T-cell (primary cell): ENCODE data around the gene CHD2. TPM values are rescaled to one million over a fixed set of nuclear protein-coding genes. Genes with fewer than 3 reads are reported as not detected.

ENCODE experiments used
- ATAC-seq, 4 experiments: fragments of 200-7000 bp in 3 of 4; fragments of 150-1000 bp in 1 of 4; cut with Tn5 transposase; replicated peaks in 1 of 4; 1 replicate in 3 of 4; 2 replicates in 1 of 4; pipeline ENCODE4 v1.10.0; 2021; ENCODE audit warnings: moderate library complexity in 3 of 4, mild to moderate bottlenecking in 2 of 4, moderate number of reproducible peaks in 1 of 4
- CTCF ChIA-PET, 2 donors: fragments of 300-600 bp; sonication (Branson Sonifier 250); formaldehyde crosslinking; loops; one replicate each; lab custom pipeline; 2022; ENCODE audit warnings: antibody characterized with exemption in 2 of 2; lab: Charles Lee
- POLR2A ChIA-PET, 2 donors: fragments of 300-600 bp; sonication (Branson Sonifier 250); formaldehyde crosslinking; loops; one replicate each; lab custom pipeline; 2022; ENCODE audit warnings: antibody characterized with exemption in 2 of 2; lab: Charles Lee
- DNase-seq, 35 experiments: peaks; one replicate each; pipeline versions ENCODE4 v3.0.0 to v3.0.0-alpha.2; 2013 to 2023
- H3K27ac ChIP-seq: one replicate; pipeline ENCODE4 v1.5.1; 2013; ENCODE audit warnings: low read length
- H3K27me3 ChIP-seq, 2 experiments: replicated peaks in 1 of 2; 1 replicate in 1 of 2; 2 replicates in 1 of 2; pipeline versions ENCODE4 v1.6.1 to v1.7.0; 2013; ENCODE audit warnings: low read length in 1 of 2, mixed read lengths in 1 of 2; ENCODE audit not compliant: control insufficient read depth in 2 of 2, insufficient read depth in 2 of 2; ENCODE audit errors: extremely low read depth in 1 of 2
- H3K36me3 ChIP-seq, 2 donors: 1 replicate in 1 of 2; 2 replicates in 1 of 2; pipeline versions ENCODE4 v1.6.1 to v1.7.0; 2013; ENCODE audit warnings: low read length in 1 of 2; ENCODE audit not compliant: control insufficient read depth in 2 of 2, insufficient read depth in 1 of 2; ENCODE audit errors: extremely low read depth in 1 of 2
- H3K4me1 ChIP-seq, 2 experiments: 1 replicate in 1 of 2; 2 replicates in 1 of 2; pipeline versions ENCODE4 v1.6.1 to v1.7.0; 2013; ENCODE audit warnings: low read length in 2 of 2, mixed read lengths in 1 of 2; ENCODE audit not compliant: insufficient read depth in 2 of 2, control insufficient read depth in 1 of 2; ENCODE audit errors: extremely low read depth in 1 of 2
- H3K4me3 ChIP-seq, 2 donors: 1 replicate in 1 of 2; 2 replicates in 1 of 2; pipeline versions ENCODE4 v1.5.1 to v1.7.0; 2013; ENCODE audit warnings: mild to moderate bottlenecking in 2 of 2, low read length in 1 of 2, moderate library complexity in 1 of 2; ENCODE audit not compliant: control insufficient read depth in 1 of 2; ENCODE audit errors: extremely low read depth in 1 of 2
- H3K9me3 ChIP-seq: 2 replicates; pipeline ENCODE4 v1.7.0; 2013
- H3K27ac Mint-ChIP-seq, 2 donors: one replicate each; pipeline ENCODE4 v1.8.0; 2020 to 2021; ENCODE audit warnings: mild to moderate bottlenecking in 2 of 2, mixed read lengths in 2 of 2
- H3K27me3 Mint-ChIP-seq, 2 donors: one replicate each; pipeline ENCODE4 v1.8.0; 2021 to 2022; ENCODE audit warnings: mixed read lengths in 2 of 2
- H3K36me3 Mint-ChIP-seq: one replicate; pipeline ENCODE4 v1.8.0; 2021; ENCODE audit warnings: mixed read lengths
- H3K4me1 Mint-ChIP-seq, 3 donors: one replicate each; pipeline ENCODE4 v1.8.0; 2020 to 2022; ENCODE audit warnings: mixed read lengths in 3 of 3, mild to moderate bottlenecking in 1 of 3
- H3K4me3 Mint-ChIP-seq, 3 donors: one replicate each; pipeline ENCODE4 v1.8.0; 2020 to 2022; ENCODE audit warnings: mild to moderate bottlenecking in 3 of 3, mixed read lengths in 3 of 3, moderate library complexity in 3 of 3
- H3K9me3 Mint-ChIP-seq, 3 donors: one replicate each; pipeline ENCODE4 v1.8.0; 2020 to 2022; ENCODE audit warnings: mixed read lengths in 3 of 3
- WGBS: methylation state at CpG from one replicate; pipeline ENCODE4 v1.1.5; 2013; ENCODE audit warnings: missing lambda C conversion rate; ENCODE audit not compliant: insufficient coverage; 5-methylcytosine and 5-hydroxymethylcytosine counted together
- total RNA-seq, 35 experiments: library from RNA in 6 of 35; stranded (reverse) in 6 of 35; fragments of 120-200 nt in 1 of 35; gene quantifications; one replicate each; pipeline versions ENCODE4 v1.2.1 to v1.2.4 and lab custom pipeline; 2013 to 2026

The CHD2 gene
- total RNA-seq, 5 donors from 2014 or later (not counting 1 experiment from before 2014, with no cell fraction given): 231 to 506 (median 266) TPM

DNA sequence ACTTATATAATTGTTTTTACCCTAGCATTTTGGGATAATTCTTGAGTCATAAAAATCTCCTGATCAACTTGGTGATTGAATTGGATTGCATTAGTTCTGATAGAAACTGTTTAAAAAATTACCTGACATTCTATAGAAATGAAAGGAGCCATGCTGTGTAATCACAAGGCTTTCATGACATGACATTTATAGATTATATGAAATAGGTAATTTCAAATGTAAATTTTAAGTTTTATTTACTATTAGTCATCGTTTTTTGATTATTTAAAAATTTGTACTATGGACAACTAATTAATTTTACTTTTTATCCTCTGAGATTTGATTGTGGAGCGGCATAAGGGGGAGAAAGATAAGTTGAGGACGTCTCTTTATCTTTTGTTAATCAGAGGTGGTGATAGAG is 12.3 kb upstream of the CHD2 start:
- Histone ChIP-seq H3K9me3 (no peaks in the 10 kb centered on the region), H3K27me3 (no peaks in the 10 kb centered on the region), H3K4me3 (no peak overlapping the region), H3K4me1 (peaks cover 23 to 61% of the 10 kb centered on the region in 2 experiments), H3K27ac (peak overlapping the region; percentile 84), H3K36me3 (peaks cover 0 to 55% of the 10 kb centered on the region in 2 donors)
- no CpG with 5 or more reads among the region's 3 CpGs for WGBS
- ATAC-seq (no peak), DNase-seq (no peak)
- Mint-ChIP-seq H3K27me3 (no peaks in the 10 kb centered on the region), H3K36me3 (peaks cover 76% of the 10 kb centered on the region), H3K9me3 (no peaks in the 10 kb centered on the region), H3K27ac (peak overlapping the region; percentile 70 to 71), H3K4me3 (peak overlapping the region; percentile 61 to 93 (median 67)), H3K4me1 (peaks cover 62 to 81% (median 65%) of the 10 kb centered on the region in 3 donors)
- ChIA-PET CTCF (interaction anchor here (1.0 to 6.7 kb wide), 4 partner anchors 12 to 78 kb away, joined by 3 to 59 read pairs (median 22); partner anchors contain the start of gene CHD2 (in 2 of the 2)), POLR2A (interaction anchor here (0.6 to 8.5 kb wide), 5 partner anchors 7 to 77 kb away, joined by 3 to 372 read pairs (median 7); partner anchors contain the start of gene CHD2 (in 1 of the 2))

DNA sequence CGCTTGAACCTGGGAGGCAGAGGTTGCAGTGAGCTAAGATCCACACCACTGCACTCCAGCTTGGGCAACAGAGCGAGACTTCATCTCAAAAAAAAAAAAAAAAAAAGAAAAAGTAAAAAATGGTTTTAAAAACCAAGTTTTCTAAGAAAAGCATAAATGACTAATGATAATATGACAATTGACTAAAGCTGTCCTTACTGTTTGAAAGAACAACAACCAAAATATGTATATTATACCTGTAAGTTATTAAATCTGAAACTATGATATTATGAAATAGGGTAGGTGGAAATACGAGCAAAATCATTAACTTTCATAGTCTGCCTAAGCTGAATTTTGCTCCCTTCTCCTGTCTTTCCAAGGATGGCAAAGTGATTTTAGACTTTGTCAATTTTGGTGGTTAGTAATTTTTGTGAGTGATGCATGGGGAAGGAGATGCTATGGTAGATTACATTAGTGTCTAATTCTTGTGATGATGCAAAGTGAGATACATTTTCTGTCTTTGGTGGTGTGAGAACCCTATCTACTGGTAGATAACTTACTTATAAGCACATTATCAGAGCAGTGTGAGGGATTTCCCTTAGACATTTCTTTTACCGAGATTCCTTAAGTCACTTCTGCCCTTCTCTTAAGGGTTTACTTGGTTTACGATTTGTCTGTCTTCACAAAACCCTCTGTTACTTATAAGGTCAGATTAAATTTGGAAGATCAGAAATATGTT is 10.6 kb upstream of the CHD2 start:
- ATAC-seq (peak; percentile 7 to 34 (median 22)), DNase-seq (peak in 1 of 35 experiments; percentile 42)
- H3K27ac ChIP-seq: peak overlapping the region; percentile 84
- H3K9me3 ChIP-seq: no peaks in the 10 kb centered on the region
- Mint-ChIP-seq H3K36me3 (peaks cover 77% of the 10 kb centered on the region), H3K4me3 (peak overlapping the region; percentile 65 to 93 (median 73)), H3K4me1 (peaks cover 77 to 88% (median 79%) of the 10 kb centered on the region in 3 donors), H3K27ac (peak overlapping the region; percentile 83 to 84), H3K9me3 (no peaks in the 10 kb centered on the region), H3K27me3 (no peaks in the 10 kb centered on the region)
- no peaks in the 10 kb centered on the region for H3K27me3 ChIP-seq
- CTCF ChIA-PET: interaction anchor here in 1 of 2 donors (0.6 to 5.3 kb wide), 5 partner anchors 10 to 92 kb away, joined by 3 to 38 read pairs (median 3); partner anchors contain the start of gene CHD2
- no CpG with 5 or more reads among the region's 5 CpGs for WGBS
- H3K36me3 ChIP-seq: peaks cover 0 to 72% of the 10 kb centered on the region in 2 donors
- H3K4me3 ChIP-seq: peak overlapping the region in 1 of 2 donors; percentile 7
- POLR2A ChIA-PET: interaction anchor here (0.6 to 8.5 kb wide), 11 partner anchors 8 to 79 kb away, joined by 3 to 372 read pairs (median 6); partner anchors contain the start of gene CHD2 (in 1 of the 2)
- peaks cover 32 to 70% of the 10 kb centered on the region in 2 experiments for H3K4me1 ChIP-seq

DNA sequence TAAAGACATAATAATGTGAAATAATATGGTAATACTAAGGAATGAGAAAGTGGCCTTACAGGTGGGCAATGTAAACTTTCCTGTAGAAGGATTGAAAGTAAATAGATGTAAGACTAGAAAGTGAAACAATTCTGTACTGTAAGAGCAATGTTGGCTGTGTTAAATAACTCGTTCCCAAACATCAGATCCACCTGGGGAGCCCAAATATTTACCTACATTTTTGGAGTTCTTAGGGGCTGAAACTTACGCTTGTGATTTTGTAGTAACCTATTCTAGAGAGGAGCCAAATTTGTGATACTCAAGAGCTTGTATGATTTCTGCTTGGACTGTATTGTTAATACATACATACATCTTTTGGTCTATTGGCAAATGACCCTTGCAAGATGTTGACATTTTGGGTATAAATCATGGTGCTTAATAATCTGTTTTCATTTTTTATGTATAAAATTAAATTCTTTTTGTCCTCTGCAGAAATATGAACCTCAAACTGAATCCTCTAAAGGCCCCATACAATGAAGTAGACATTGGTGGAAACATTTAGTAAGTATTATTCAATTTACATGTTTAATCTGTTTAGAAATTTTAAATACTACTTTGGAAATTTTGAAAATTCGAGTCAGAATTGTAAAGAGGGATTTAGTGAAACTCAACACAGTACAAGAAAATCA is 8.5 kb upstream of the CHD2 start:
- Histone ChIP-seq H3K4me3 (no peak overlapping the region), H3K27ac (peak overlapping the region; percentile 56), H3K4me1 (peaks cover 36 to 76% of the 10 kb centered on the region in 2 experiments), H3K9me3 (no peaks in the 10 kb centered on the region), H3K36me3 (peaks cover 0 to 80% of the 10 kb centered on the region in 2 donors), H3K27me3 (no peaks in the 10 kb centered on the region)
- no peak for ATAC-seq
- H3K4me3 Mint-ChIP-seq: peak overlapping the region; percentile 59 to 93 (median 65)
- peak overlapping the region; percentile 84 to 88 for H3K27ac Mint-ChIP-seq
- H3K27me3 Mint-ChIP-seq: no peaks in the 10 kb centered on the region
- H3K4me1 Mint-ChIP-seq: peaks cover 81 to 88% (median 83%) of the 10 kb centered on the region in 3 donors
- peaks cover 71% of the 10 kb centered on the region for H3K36me3 Mint-ChIP-seq
- ChIA-PET POLR2A (interaction anchor here (0.5 to 2.0 kb wide), 5 partner anchors 8 to 24 kb away, joined by 3 to 5 read pairs (median 4); partner anchors contain the start of gene CHD2 (in 1 of the 2)), CTCF (interaction anchor here in 1 of 2 donors (1.1 to 1.2 kb wide), 2 partner anchors 8 to 26 kb away, joined by 3 to 4 read pairs; partner anchors contain the start of gene CHD2)
- no CpG with 5 or more reads among the region's 3 CpGs for WGBS
- H3K9me3 Mint-ChIP-seq: no peaks in the 10 kb centered on the region
- DNase-seq: peak in 1 of 35 experiments; percentile 16

- H3K4me1 Mint-ChIP-seq: peaks cover 81 to 88% (median 83%) of the 10 kb centered on the region in 3 donors
- no peaks in the 10 kb centered on the region for H3K27me3 Mint-ChIP-seq
- peak overlapping the region; percentile 56 for H3K27ac ChIP-seq
- H3K27ac Mint-ChIP-seq: peak overlapping the region in 1 of 2 donors; percentile 36
- 70% methylated on average over 2 of the region's 3 CpGs for WGBS
- peak in 1 of 35 experiments; percentile 9 for DNase-seq
- peaks cover 71% of the 10 kb centered on the region for H3K36me3 Mint-ChIP-seq
- H3K9me3 Mint-ChIP-seq: no peaks in the 10 kb centered on the region
- peaks cover 36 to 75% of the 10 kb centered on the region in 2 experiments for H3K4me1 ChIP-seq
- no peaks in the 10 kb centered on the region for H3K27me3 ChIP-seq
- H3K9me3 ChIP-seq: no peaks in the 10 kb centered on the region
- H3K36me3 ChIP-seq: peaks cover 0 to 75% of the 10 kb centered on the region in 2 donors
- H3K4me3 ChIP-seq: no peak overlapping the region
- peak overlapping the region in 2 of 3 donors; percentile 25 to 74 for H3K4me3 Mint-ChIP-seq
- POLR2A ChIA-PET: interaction anchor here (0.7 to 2.0 kb wide), 3 partner anchors 8 to 10 kb away, joined by 4 to 9 read pairs (median 5); partner anchors contain the start of gene CHD2 (in 1 of the 2)
- CTCF ChIA-PET: interaction anchor here in 1 of 2 donors (1.2 to 1.6 kb wide), 2 partner anchors 26 to 33 kb away, joined by 3 read pairs; no protein-coding TSS in a partner anchor
- ATAC-seq: no peak
These were observed 7.9 kb upstream of the CHD2 start for GRCh38 chr15:92892201-92892555.

- DNase-seq (peak in 1 of 35 experiments; percentile 1), ATAC-seq (no peak)
- Histone ChIP-seq H3K4me3 (no peak overlapping the region), H3K27ac (peak overlapping the region; percentile 9), H3K4me1 (peaks cover 36 to 71% of the 10 kb centered on the region in 2 experiments), H3K9me3 (no peaks in the 10 kb centered on the region), H3K36me3 (peaks cover 0 to 76% of the 10 kb centered on the region in 2 donors), H3K27me3 (no peaks in the 10 kb centered on the region)
- Mint-ChIP-seq H3K4me1 (peaks cover 82 to 88% (median 82%) of the 10 kb centered on the region in 3 donors), H3K27me3 (no peaks in the 10 kb centered on the region), H3K4me3 (peak overlapping the region in 2 of 3 donors; percentile 35 to 74), H3K27ac (peak overlapping the region; percentile 82 to 92), H3K36me3 (peaks cover 74% of the 10 kb centered on the region), H3K9me3 (no peaks in the 10 kb centered on the region)
- ChIA-PET POLR2A (interaction anchor here (0.9 to 5.6 kb wide), 4 partner anchors 8 to 11 kb away, joined by 3 to 26 read pairs (median 8); no protein-coding TSS in a partner anchor), CTCF (interaction anchor here in 1 of 2 donors (0.6 to 1.6 kb wide), 4 partner anchors 11 to 84 kb away, joined by 3 to 6 read pairs (median 3); no protein-coding TSS in a partner anchor)
- WGBS: no CpG with 5 or more reads among the region's 2 CpGs
These were observed 6.9 kb upstream of the CHD2 start for GRCh38 chr15:92893200-92893599.
